H1 (cell line): ENCODE results near the gene CMKLR1.

Experiments used
- CTCF ChIP-seq, 3 experiments: IDR thresholded peaks; 1 replicate in 2 of 3; 2 replicates in 1 of 3; pipeline versions ENCODE4 v1.5.1 to v1.6.1; 2011; ENCODE audit warnings: low read length in 3 of 3, mild to moderate bottlenecking in 3 of 3, inconsistent platforms in 2 of 3, low read depth in 1 of 3, moderate library complexity in 1 of 3; ENCODE audit not compliant: insufficient read depth in 1 of 3; ENCODE audit errors: control extremely low read depth in 1 of 3
- GABPA ChIP-seq: IDR thresholded peaks from 2 replicates; pipeline ENCODE4 v1.6.1; 2011; ENCODE audit warnings: mild to moderate bottlenecking, low read length, moderate library complexity, borderline replicate concordance; ENCODE audit not compliant: insufficient read depth
- POLR2A ChIP-seq, 2 experiments: IDR thresholded peaks; 1 replicate in 1 of 2; 2 replicates in 1 of 2; pipeline ENCODE4 v1.6.1; 2011; ENCODE audit warnings: low read depth in 2 of 2, low read length in 2 of 2, mild to moderate bottlenecking in 2 of 2; ENCODE audit errors: control extremely low read depth in 1 of 2
- POLR2AphosphoS5 ChIP-seq: IDR thresholded peaks from 2 replicates; pipeline ENCODE4 v1.6.1; 2011; ENCODE audit warnings: low read depth, low read length
- TAF1 ChIP-seq: IDR thresholded peaks from 2 replicates; pipeline ENCODE4 v1.6.1; 2011; ENCODE audit warnings: mild to moderate bottlenecking, low read depth, low read length
- TF ChIP-seq, protein P1 (sequence below): IDR thresholded peaks from 2 replicates; pipeline ENCODE4 v1.6.1; 2012; ENCODE audit warnings: inconsistent platforms

GRCh38 chr12:108270849-108271143 is 68.3 kb downstream of the CMKLR1 start:
- TF ChIP-seq TAF1, result no peak
- no peak for TF ChIP-seq CTCF (IDR thresholded peaks at IDR 0.05; ENCODE audit: control extremely low read depth in 1 of 3, insufficient read depth in 1 of 3, low read depth in 1 of 3, low read length in 3 of 3)
- TF ChIP-seq GABPA, result no peak
- TF ChIP-seq POLR2AphosphoS5, result no peak
- TF ChIP-seq, protein P1, sequence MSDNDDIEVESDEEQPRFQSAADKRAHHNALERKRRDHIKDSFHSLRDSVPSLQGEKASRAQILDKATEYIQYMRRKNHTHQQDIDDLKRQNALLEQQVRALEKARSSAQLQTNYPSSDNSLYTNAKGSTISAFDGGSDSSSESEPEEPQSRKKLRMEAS, result no peak
- no peak for TF ChIP-seq POLR2A (IDR thresholded peaks at IDR 0.05; ENCODE audit: control extremely low read depth in 1 of 2, low read depth in 2 of 2, low read length in 2 of 2)
